CD4-positive, CD25-positive, alpha-beta regulatory T cell (primary cell): Measurements from ENCODE around the gene SLC9A4. TPM values are rescaled to one million over a fixed set of nuclear protein-coding genes. Genes with fewer than 3 reads are reported as not detected.

Source experiments
- ATAC-seq, 2 donors: fragments of 150-1000 bp; cut with Tn5 transposase; one replicate each; pipeline ENCODE4 v1.10.0; 2021; ENCODE audit warnings: low read depth in 2 of 2, moderate number of reproducible peaks in 2 of 2, moderate library complexity in 1 of 2
- DNase-seq, 3 donors: peaks; one replicate each; pipeline versions ENCODE4 v3.0.0 to v3.0.0-alpha.2; 2012 to 2022; ENCODE audit warnings: mixed read lengths in 1 of 3
- H3K27ac ChIP-seq: one replicate; pipeline ENCODE4 v1.7.0; 2013; ENCODE audit warnings: mild to moderate bottlenecking, low read length; ENCODE audit not compliant: insufficient read depth, poor library complexity, severe bottlenecking
- H3K27me3 ChIP-seq: one replicate; pipeline ENCODE4 v1.7.0; 2013; ENCODE audit warnings: low read length; ENCODE audit not compliant: control insufficient read depth, insufficient read depth
- H3K36me3 ChIP-seq: one replicate; pipeline ENCODE4 v1.7.0; 2013; ENCODE audit warnings: mild to moderate bottlenecking, low read length, moderate library complexity; ENCODE audit not compliant: control insufficient read depth, insufficient read depth
- H3K4me1 ChIP-seq: 2 replicates; pipeline ENCODE4 v1.7.0; 2013; ENCODE audit warnings: mild to moderate bottlenecking, low read length; ENCODE audit not compliant: insufficient read depth, control insufficient read depth, poor library complexity, severe bottlenecking
- H3K4me3 ChIP-seq: one replicate; pipeline ENCODE4 v1.7.0; 2013; ENCODE audit warnings: low read depth, mild to moderate bottlenecking, low read length, moderate library complexity
- H3K9me3 ChIP-seq, 2 experiments: 1 replicate in 1 of 2; 2 replicates in 1 of 2; pipeline ENCODE4 v1.7.0; 2013; ENCODE audit warnings: low read length in 2 of 2, mild to moderate bottlenecking in 1 of 2, moderate library complexity in 1 of 2; ENCODE audit not compliant: control insufficient read depth in 2 of 2
- H3K27ac Mint-ChIP-seq, 3 donors: one replicate each; pipeline ENCODE4 v1.8.0; 2020 to 2022; ENCODE audit warnings: mild to moderate bottlenecking in 3 of 3, mixed read lengths in 3 of 3, moderate library complexity in 2 of 3
- H3K27me3 Mint-ChIP-seq: one replicate; pipeline ENCODE4 v1.8.0; 2022; ENCODE audit warnings: mild to moderate bottlenecking, mixed read lengths
- H3K36me3 Mint-ChIP-seq: one replicate; pipeline ENCODE4 v1.8.0; 2020; ENCODE audit warnings: mixed read lengths
- H3K4me1 Mint-ChIP-seq, 4 donors: one replicate each; pipeline ENCODE4 v1.8.0; 2020 to 2022; ENCODE audit warnings: mixed read lengths in 4 of 4, mild to moderate bottlenecking in 1 of 4
- H3K4me3 Mint-ChIP-seq, 4 donors: one replicate each; pipeline ENCODE4 v1.8.0; 2020 to 2022; ENCODE audit warnings: mild to moderate bottlenecking in 4 of 4, mixed read lengths in 4 of 4, moderate library complexity in 3 of 4
- H3K9me3 Mint-ChIP-seq, 7 donors: one replicate each; pipeline ENCODE4 v1.8.0; 2020 to 2022; ENCODE audit warnings: mixed read lengths in 7 of 7, mild to moderate bottlenecking in 3 of 7, moderate library complexity in 2 of 7
- polyA plus RNA-seq, 4 donors: library from polyadenylated mRNA; unstranded; fragments of 300-500 nt; fragmentation: Illumina TruSeq; gene quantifications; one replicate each; pipeline ENCODE4 v1.2.3, GENCODE V29; 2021
- total RNA-seq: library from RNA; stranded (reverse); gene quantifications from one replicate; pipeline ENCODE4 v1.2.3, GENCODE V29; 2022

SLC9A4 gene
- total and polyA plus RNA-seq, 5 donors from 2014 or later: not detected

GRCh38 chr2:102523651-102524050 is 50.6 kb downstream of the SLC9A4 start:
- Mint-ChIP-seq H3K36me3 (no peaks in the 10 kb centered on the region), H3K4me1 (no peaks in the 10 kb centered on the region), H3K27me3 (peaks cover 13% of the 10 kb centered on the region), H3K4me3 (no peak overlapping the region), H3K27ac (no peak overlapping the region), H3K9me3 (no peaks in the 10 kb centered on the region)
- no peaks in the 10 kb centered on the region for H3K4me1 ChIP-seq
- DNase-seq (no peak), ATAC-seq (no peak)
- H3K27ac ChIP-seq: no peak overlapping the region
- H3K9me3 ChIP-seq: no peaks in the 10 kb centered on the region
- no peaks in the 10 kb centered on the region for H3K36me3 ChIP-seq
- H3K27me3 ChIP-seq: peaks cover 4% of the 10 kb centered on the region
- no peak overlapping the region for H3K4me3 ChIP-seq

- Histone ChIP-seq H3K27ac (no peak overlapping the region), H3K4me3 (no peak overlapping the region), H3K9me3 (no peaks in the 10 kb centered on the region), H3K36me3 (no peaks in the 10 kb centered on the region), H3K27me3 (no peaks in the 10 kb centered on the region), H3K4me1 (no peaks in the 10 kb centered on the region)
- Mint-ChIP-seq H3K27me3 (peaks cover 28% of the 10 kb centered on the region), H3K4me3 (no peak overlapping the region), H3K4me1 (no peaks in the 10 kb centered on the region), H3K27ac (no peak overlapping the region), H3K9me3 (no peaks in the 10 kb centered on the region), H3K36me3 (no peaks in the 10 kb centered on the region)
- ATAC-seq: no peak
- DNase-seq: no peak
Measured at GRCh38 chr2:102527086-102527485, 54.1 kb downstream of the SLC9A4 start.

DNA sequence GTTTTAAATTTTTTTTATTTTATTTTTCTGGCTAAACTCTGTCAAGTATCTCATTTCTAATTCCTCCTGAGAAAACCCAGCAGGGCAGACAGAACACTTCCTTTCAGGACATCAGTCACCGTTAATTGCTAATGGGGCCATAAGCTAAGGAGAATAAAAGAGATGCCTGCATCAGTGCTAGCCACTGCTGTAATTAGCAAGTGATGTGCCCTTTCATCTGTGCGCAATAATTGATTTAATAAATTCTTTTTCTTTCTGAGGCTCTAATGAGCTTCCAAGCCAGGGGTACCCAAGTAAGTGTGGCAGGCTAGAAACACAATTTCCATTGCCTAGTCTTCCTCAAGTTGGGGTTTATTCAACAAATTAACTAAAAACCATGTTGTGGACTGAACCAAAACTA is 65.5 kb downstream of the SLC9A4 start:
- Mint-ChIP-seq H3K4me1 (no peaks in the 10 kb centered on the region), H3K9me3 (peaks cover 0 to 9% (median 0%) of the 10 kb centered on the region in 7 donors)
- no peak for ATAC-seq

DNA sequence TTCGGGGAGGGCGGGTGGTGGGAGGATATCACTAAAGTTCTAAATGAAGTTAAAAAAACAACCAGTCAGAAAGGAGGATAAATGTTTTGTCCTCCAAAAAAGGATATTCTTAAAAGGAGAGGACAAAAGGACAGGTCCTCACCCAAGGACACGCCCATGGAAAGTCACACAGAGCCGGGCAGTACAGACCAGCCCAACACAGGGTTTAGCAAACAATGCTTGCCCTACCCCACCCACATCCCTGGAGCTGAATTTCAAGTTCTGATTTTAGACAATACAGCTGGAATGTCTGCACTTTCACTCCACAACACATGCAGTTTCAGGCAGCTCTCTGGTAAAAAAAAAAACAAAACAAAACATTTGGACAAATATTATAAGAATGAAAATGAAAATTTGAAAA is 67.9 kb downstream of the SLC9A4 start:
- no peaks in the 10 kb centered on the region for H3K4me1 Mint-ChIP-seq
- Histone ChIP-seq H3K9me3 (no peaks in the 10 kb centered on the region), H3K36me3 (no peaks in the 10 kb centered on the region), H3K27me3 (peaks cover 4% of the 10 kb centered on the region), H3K4me3 (no peak overlapping the region), H3K27ac (no peak overlapping the region), H3K4me1 (no peaks in the 10 kb centered on the region)
- H3K27me3 Mint-ChIP-seq: peaks cover 24% of the 10 kb centered on the region
- DNase-seq (no peak), ATAC-seq (no peak)
- H3K36me3 Mint-ChIP-seq: no peaks in the 10 kb centered on the region
- peak overlapping the region in 1 of 3 donors; percentile 44 for H3K27ac Mint-ChIP-seq
- H3K4me3 Mint-ChIP-seq: no peak overlapping the region
- peaks cover 0 to 7% (median 0%) of the 10 kb centered on the region in 7 donors for H3K9me3 Mint-ChIP-seq

More for the DNA sequence above, 65.5 kb downstream of the SLC9A4 start:
- no peak for DNase-seq
- H3K36me3 ChIP-seq: no peaks in the 10 kb centered on the region
- peaks cover 21% of the 10 kb centered on the region for H3K27me3 Mint-ChIP-seq
- no peaks in the 10 kb centered on the region for H3K9me3 ChIP-seq
- H3K36me3 Mint-ChIP-seq: no peaks in the 10 kb centered on the region
- no peak overlapping the region for H3K4me3 Mint-ChIP-seq
- no peaks in the 10 kb centered on the region for H3K27me3 ChIP-seq
- no peak overlapping the region for H3K27ac Mint-ChIP-seq
- H3K4me1 ChIP-seq: no peaks in the 10 kb centered on the region
- H3K4me3 ChIP-seq: no peak overlapping the region
- H3K27ac ChIP-seq: no peak overlapping the region

DNA sequence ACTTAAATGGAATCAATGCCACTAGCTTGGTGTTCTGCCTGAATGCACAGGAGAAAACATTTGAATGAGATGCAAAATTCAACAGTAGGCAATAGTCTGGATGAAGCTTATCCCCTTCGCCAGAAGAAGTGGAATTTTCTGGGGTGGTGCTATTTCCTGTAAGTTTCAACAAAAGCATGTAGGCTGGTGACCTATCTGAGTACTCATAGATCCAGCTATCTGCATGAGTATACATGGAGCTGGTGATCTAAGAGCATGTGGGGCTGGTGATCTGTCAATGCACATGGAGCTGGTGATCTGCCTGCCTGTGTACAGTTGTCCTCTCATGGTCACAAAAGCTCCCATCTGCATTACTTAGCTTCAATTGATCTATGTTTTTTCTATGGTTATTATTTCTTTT is 71.2 kb downstream of the SLC9A4 start:
- H3K36me3 Mint-ChIP-seq: no peaks in the 10 kb centered on the region
- H3K27me3 Mint-ChIP-seq: peaks cover 18% of the 10 kb centered on the region
- Histone ChIP-seq H3K36me3 (no peaks in the 10 kb centered on the region), H3K27ac (no peak overlapping the region), H3K4me1 (no peaks in the 10 kb centered on the region), H3K4me3 (no peak overlapping the region), H3K27me3 (peaks cover 4% of the 10 kb centered on the region), H3K9me3 (peaks cover 7% of the 10 kb centered on the region in 2 experiments)
- H3K4me1 Mint-ChIP-seq: no peaks in the 10 kb centered on the region
- no peak for ATAC-seq
- no peak overlapping the region for H3K27ac Mint-ChIP-seq
- H3K9me3 Mint-ChIP-seq: peaks cover 0 to 15% (median 9%) of the 10 kb centered on the region in 7 donors
- no peak overlapping the region for H3K4me3 Mint-ChIP-seq
- DNase-seq: no peak

GRCh38 chr2:102547462-102547861 is 74.4 kb downstream of the SLC9A4 start:
- no peaks in the 10 kb centered on the region for H3K36me3 Mint-ChIP-seq
- Histone ChIP-seq H3K27me3 (peaks cover 4% of the 10 kb centered on the region), H3K27ac (no peak overlapping the region), H3K4me1 (no peaks in the 10 kb centered on the region), H3K4me3 (no peak overlapping the region), H3K9me3 (peaks cover 11 to 13% of the 10 kb centered on the region in 2 experiments), H3K36me3 (no peaks in the 10 kb centered on the region)
- H3K4me1 Mint-ChIP-seq: no peaks in the 10 kb centered on the region
- DNase-seq (no peak), ATAC-seq (no peak)
- H3K27ac Mint-ChIP-seq: no peak overlapping the region
- H3K9me3 Mint-ChIP-seq: peaks cover 3 to 26% (median 14%) of the 10 kb centered on the region in 7 donors
- H3K4me3 Mint-ChIP-seq: no peak overlapping the region
- peaks cover 5% of the 10 kb centered on the region for H3K27me3 Mint-ChIP-seq

DNA sequence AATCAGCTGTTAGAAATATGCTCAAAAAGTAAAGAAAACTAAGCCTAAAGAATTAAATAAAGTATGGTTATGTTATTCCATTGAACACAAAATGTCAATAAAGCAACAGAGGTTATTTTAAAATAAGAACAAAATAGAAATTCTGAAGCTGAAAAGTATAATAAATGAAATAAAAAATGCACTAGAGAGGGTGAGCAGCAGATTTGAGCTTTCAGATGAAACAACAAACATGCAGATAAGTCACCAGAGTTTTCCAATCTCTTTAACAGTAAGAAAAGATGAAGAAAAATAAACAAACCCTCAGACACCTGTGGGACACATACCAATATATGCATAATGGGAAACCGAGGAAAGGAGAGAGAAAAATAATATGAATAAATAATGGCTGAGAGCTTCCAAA is 76.0 kb downstream of the SLC9A4 start:
- no peak overlapping the region for H3K4me3 Mint-ChIP-seq
- no peaks in the 10 kb centered on the region for H3K4me1 Mint-ChIP-seq
- no peaks in the 10 kb centered on the region for H3K36me3 Mint-ChIP-seq
- Histone ChIP-seq H3K36me3 (no peaks in the 10 kb centered on the region), H3K4me1 (no peaks in the 10 kb centered on the region), H3K9me3 (peaks cover 11 to 13% of the 10 kb centered on the region in 2 experiments), H3K4me3 (no peak overlapping the region), H3K27me3 (peaks cover under 1% of the 10 kb centered on the region), H3K27ac (no peak overlapping the region)
- ATAC-seq (no peak), DNase-seq (no peak)
- peaks cover 3 to 26% (median 14%) of the 10 kb centered on the region in 7 donors for H3K9me3 Mint-ChIP-seq
- H3K27ac Mint-ChIP-seq: no peak overlapping the region
- no peaks in the 10 kb centered on the region for H3K27me3 Mint-ChIP-seq

DNA sequence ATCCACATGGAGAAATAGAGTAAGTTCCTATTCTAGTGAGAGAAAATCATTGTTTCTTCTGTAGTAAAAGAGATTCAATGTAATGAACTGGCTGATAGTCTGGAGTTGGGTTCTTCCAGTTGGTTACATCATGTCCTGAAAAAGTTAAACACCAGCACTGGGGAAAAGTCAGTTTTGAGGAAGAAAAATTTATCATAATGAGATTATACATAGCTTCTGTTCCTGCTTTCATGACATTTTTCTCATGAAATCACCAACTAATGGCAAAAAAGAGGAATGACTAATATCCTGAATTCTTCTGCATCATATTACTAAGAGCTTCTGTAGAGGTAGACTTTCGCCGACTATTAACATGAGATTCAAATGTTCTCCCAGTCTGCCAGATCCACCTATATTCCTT is 77.1 kb downstream of the SLC9A4 start:
- Mint-ChIP-seq H3K4me3 (no peak overlapping the region), H3K4me1 (no peaks in the 10 kb centered on the region), H3K9me3 (peaks cover 3 to 26% (median 15%) of the 10 kb centered on the region in 7 donors), H3K36me3 (no peaks in the 10 kb centered on the region), H3K27ac (no peak overlapping the region), H3K27me3 (no peaks in the 10 kb centered on the region)
- no peaks in the 10 kb centered on the region for H3K4me1 ChIP-seq
- H3K9me3 ChIP-seq: peaks cover 11 to 13% of the 10 kb centered on the region in 2 experiments
- H3K4me3 ChIP-seq: no peak overlapping the region
- no peak overlapping the region for H3K27ac ChIP-seq
- peaks cover 2% of the 10 kb centered on the region for H3K27me3 ChIP-seq
- DNase-seq (no peak), ATAC-seq (no peak)
- no peaks in the 10 kb centered on the region for H3K36me3 ChIP-seq
